HepG2 (cell line): Measurements from ENCODE around the gene NAA15.

Source experiments
- ATF7 ChIP-seq, 2 experiments: fragments of 450-650 bp in 1 of 2; sonication (generic) in 1 of 2; formaldehyde crosslinking in 1 of 2; IDR thresholded peaks; 2 replicates each; pipeline versions ENCODE4 v1.4.0 to v1.6.1; 2016 to 2020; ENCODE audit warnings: antibody characterized with exemption in 1 of 2, mild to moderate bottlenecking in 1 of 2, missing genetic modification reagents in 1 of 2
- POLR2A ChIP-seq, 2 experiments: IDR thresholded peaks; 2 replicates each; pipeline ENCODE4 v1.6.1; 2011; ENCODE audit warnings: low read depth in 2 of 2, low read length in 2 of 2, mild to moderate bottlenecking in 1 of 2, moderate library complexity in 1 of 2; ENCODE audit not compliant: insufficient read depth in 1 of 2
- PTBP1 ChIP-seq: fragments of 200-400 bp; formaldehyde crosslinking; IDR thresholded peaks from 2 replicates; pipeline ENCODE4 v1.6.1; 2018; ENCODE audit warnings: low read length, low read depth; ENCODE audit not compliant: poor library complexity, severe bottlenecking
- TARDBP ChIP-seq: sonication (generic); formaldehyde crosslinking; IDR thresholded peaks from 2 replicates; pipeline ENCODE4 v1.8.0; 2022; ENCODE audit warnings: mild to moderate bottlenecking, missing genetic modification reagents
- ZFP1 ChIP-seq: IDR thresholded peaks from 2 replicates; pipeline ENCODE4 v1.6.1; 2016
- ZFP36 ChIP-seq: fragments of 150-350 bp; IDR thresholded peaks from 2 replicates; pipeline ENCODE4 v1.6.1; 2018; ENCODE audit warnings: borderline replicate concordance, low read length, low read depth; ENCODE audit not compliant: partially characterized antibody
- ZMYM2 ChIP-seq: sonication (generic); formaldehyde crosslinking; IDR thresholded peaks from 2 replicates; pipeline ENCODE4 v1.8.0; 2022; ENCODE audit warnings: mild to moderate bottlenecking, missing genetic modification reagents
- ZMYM4 ChIP-seq: sonication (generic); formaldehyde crosslinking; IDR thresholded peaks from 2 replicates; pipeline ENCODE4 v1.8.1; 2023; ENCODE audit warnings: mild to moderate bottlenecking, missing genetic modification reagents
- ZNF3 ChIP-seq: IDR thresholded peaks from 2 replicates; pipeline ENCODE4 v1.7.0; 2017; ENCODE audit warnings: inconsistent platforms
- ZNF335 ChIP-seq: sonication (generic); formaldehyde crosslinking; IDR thresholded peaks from 2 replicates; pipeline ENCODE4 v1.4.0; 2020; ENCODE audit warnings: missing genetic modification reagents
- TF ChIP-seq, protein P1 (sequence below): sonication (generic); formaldehyde crosslinking; IDR thresholded peaks from 2 replicates; pipeline ENCODE4 v1.8.1; 2023; ENCODE audit warnings: mild to moderate bottlenecking, moderate library complexity, missing genetic modification reagents
- TF ChIP-seq, protein P2 (sequence below), 2 experiments: fragments of 450-650 bp in 1 of 2; sonication (generic) in 1 of 2; formaldehyde crosslinking in 1 of 2; IDR thresholded peaks; 2 replicates each; pipeline versions ENCODE4 v1.6.1 to v1.8.0; 2016 to 2022; ENCODE audit warnings: antibody characterized with exemption in 1 of 2, mild to moderate bottlenecking in 1 of 2, missing genetic modification reagents in 1 of 2
- TF ChIP-seq, protein P3 (sequence below): sonication (generic); formaldehyde crosslinking; IDR thresholded peaks from 2 replicates; pipeline ENCODE4 v1.5.0; 2020; ENCODE audit warnings: mild to moderate bottlenecking, missing genetic modification reagents, moderate library complexity
- TF ChIP-seq, protein P4 (sequence below): sonication (generic); formaldehyde crosslinking; conservative IDR thresholded peaks from 2 replicates; pipeline ENCODE4 v1.8.0; 2022; ENCODE audit warnings: missing genetic modification reagents

DNA sequence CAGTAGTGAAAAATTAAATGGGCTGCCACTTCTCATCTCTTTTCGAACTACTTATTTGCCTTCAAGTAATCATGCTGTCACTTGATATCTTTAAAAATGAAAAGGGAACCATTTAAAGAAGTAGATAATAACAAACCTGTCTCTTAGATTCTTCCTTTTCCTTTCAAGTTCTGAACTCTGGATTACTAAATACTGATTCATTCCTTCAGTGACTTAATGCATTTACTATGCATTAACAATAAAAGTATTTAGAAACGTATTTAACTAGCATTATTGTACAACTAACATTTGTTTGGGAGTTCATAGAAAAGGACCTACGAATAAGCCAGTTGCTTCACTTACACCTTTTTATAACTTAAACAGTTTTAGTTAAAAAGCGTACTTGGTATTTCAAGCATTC, 91.5 kb downstream of the NAA15 start:
- TF ChIP-seq ZNF335 (CRISPR knock-in tag) (no peak), ZMYM2 (CRISPR knock-in tag) (no peak), ATF7 (IDR thresholded peaks at IDR 0.05) (no peak), ATF7 (CRISPR knock-in tag; IDR thresholded peaks at IDR 0.05) (no peak), POLR2A (IDR thresholded peaks at IDR 0.05; ENCODE audit: insufficient read depth in 1 of 2, low read depth in 2 of 2, low read length in 2 of 2) (no peak), TARDBP (CRISPR knock-in tag) (no peak), ZNF3 (CRISPR knock-in tag) (no peak), PTBP1 (no peak), ZFP1 (CRISPR knock-in tag) (no peak), ZFP36 (no peak), ZMYM4 (CRISPR knock-in tag) (no peak)
- TF ChIP-seq, protein P1, sequence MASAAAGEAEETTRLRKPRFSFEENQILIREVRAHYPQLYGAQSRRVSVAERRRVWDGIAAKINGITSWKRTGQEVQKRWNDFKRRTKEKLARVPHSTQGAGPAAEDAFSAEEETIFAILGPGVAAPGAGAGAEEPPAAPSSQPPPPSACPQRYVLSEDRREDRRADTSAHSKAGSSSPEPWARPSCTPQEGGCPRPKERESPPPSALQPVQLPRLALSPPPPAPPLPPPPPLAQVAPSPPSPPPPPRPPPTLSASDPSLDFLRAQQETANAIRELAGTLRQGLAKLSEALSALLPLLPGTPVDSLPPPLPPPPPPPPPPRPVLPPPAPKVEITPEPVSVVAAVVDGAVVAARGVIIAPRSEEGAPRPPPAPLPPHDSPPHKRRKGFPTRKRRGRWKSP, result no peak
- TF ChIP-seq, protein P2, sequence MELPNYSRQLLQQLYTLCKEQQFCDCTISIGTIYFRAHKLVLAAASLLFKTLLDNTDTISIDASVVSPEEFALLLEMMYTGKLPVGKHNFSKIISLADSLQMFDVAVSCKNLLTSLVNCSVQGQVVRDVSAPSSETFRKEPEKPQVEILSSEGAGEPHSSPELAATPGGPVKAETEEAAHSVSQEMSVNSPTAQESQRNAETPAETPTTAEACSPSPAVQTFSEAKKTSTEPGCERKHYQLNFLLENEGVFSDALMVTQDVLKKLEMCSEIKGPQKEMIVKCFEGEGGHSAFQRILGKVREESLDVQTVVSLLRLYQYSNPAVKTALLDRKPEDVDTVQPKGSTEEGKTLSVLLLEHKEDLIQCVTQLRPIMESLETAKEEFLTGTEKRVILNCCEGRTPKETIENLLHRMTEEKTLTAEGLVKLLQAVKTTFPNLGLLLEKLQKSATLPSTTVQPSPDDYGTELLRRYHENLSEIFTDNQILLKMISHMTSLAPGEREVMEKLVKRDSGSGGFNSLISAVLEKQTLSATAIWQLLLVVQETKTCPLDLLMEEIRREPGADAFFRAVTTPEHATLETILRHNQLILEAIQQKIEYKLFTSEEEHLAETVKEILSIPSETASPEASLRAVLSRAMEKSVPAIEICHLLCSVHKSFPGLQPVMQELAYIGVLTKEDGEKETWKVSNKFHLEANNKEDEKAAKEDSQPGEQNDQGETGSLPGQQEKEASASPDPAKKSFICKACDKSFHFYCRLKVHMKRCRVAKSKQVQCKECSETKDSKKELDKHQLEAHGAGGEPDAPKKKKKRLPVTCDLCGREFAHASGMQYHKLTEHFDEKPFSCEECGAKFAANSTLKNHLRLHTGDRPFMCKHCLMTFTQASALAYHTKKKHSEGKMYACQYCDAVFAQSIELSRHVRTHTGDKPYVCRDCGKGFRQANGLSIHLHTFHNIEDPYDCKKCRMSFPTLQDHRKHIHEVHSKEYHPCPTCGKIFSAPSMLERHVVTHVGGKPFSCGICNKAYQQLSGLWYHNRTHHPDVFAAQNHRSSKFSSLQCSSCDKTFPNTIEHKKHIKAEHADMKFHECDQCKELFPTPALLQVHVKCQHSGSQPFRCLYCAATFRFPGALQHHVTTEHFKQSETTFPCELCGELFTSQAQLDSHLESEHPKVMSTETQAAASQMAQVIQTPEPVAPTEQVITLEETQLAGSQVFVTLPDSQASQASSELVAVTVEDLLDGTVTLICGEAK (IDR thresholded peaks at IDR 0.05), result no peak
- TF ChIP-seq, protein P2 (CRISPR knock-in tag; IDR thresholded peaks at IDR 0.05), result no peak
- TF ChIP-seq, protein P3, sequence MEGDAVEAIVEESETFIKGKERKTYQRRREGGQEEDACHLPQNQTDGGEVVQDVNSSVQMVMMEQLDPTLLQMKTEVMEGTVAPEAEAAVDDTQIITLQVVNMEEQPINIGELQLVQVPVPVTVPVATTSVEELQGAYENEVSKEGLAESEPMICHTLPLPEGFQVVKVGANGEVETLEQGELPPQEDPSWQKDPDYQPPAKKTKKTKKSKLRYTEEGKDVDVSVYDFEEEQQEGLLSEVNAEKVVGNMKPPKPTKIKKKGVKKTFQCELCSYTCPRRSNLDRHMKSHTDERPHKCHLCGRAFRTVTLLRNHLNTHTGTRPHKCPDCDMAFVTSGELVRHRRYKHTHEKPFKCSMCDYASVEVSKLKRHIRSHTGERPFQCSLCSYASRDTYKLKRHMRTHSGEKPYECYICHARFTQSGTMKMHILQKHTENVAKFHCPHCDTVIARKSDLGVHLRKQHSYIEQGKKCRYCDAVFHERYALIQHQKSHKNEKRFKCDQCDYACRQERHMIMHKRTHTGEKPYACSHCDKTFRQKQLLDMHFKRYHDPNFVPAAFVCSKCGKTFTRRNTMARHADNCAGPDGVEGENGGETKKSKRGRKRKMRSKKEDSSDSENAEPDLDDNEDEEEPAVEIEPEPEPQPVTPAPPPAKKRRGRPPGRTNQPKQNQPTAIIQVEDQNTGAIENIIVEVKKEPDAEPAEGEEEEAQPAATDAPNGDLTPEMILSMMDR (CRISPR knock-in tag), result no peak
- TF ChIP-seq, protein P4, sequence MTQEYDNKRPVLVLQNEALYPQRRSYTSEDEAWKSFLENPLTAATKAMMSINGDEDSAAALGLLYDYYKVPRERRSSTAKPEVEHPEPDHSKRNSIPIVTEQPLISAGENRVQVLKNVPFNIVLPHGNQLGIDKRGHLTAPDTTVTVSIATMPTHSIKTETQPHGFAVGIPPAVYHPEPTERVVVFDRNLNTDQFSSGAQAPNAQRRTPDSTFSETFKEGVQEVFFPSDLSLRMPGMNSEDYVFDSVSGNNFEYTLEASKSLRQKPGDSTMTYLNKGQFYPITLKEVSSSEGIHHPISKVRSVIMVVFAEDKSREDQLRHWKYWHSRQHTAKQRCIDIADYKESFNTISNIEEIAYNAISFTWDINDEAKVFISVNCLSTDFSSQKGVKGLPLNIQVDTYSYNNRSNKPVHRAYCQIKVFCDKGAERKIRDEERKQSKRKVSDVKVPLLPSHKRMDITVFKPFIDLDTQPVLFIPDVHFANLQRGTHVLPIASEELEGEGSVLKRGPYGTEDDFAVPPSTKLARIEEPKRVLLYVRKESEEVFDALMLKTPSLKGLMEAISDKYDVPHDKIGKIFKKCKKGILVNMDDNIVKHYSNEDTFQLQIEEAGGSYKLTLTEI (CRISPR knock-in tag), result no peak
